DMS114 treated with DMSO at 0.1 percent for 48 hours (cell line): Measurements from ENCODE around the gene DAB2IP.

Experiments used
- DNase-seq: peaks from one replicate; lab custom pipeline; 2025; ENCODE audit not compliant: unreplicated experiment; lab: John Stamatoyannopoulos, UW

Gene DAB2IP

DNA sequence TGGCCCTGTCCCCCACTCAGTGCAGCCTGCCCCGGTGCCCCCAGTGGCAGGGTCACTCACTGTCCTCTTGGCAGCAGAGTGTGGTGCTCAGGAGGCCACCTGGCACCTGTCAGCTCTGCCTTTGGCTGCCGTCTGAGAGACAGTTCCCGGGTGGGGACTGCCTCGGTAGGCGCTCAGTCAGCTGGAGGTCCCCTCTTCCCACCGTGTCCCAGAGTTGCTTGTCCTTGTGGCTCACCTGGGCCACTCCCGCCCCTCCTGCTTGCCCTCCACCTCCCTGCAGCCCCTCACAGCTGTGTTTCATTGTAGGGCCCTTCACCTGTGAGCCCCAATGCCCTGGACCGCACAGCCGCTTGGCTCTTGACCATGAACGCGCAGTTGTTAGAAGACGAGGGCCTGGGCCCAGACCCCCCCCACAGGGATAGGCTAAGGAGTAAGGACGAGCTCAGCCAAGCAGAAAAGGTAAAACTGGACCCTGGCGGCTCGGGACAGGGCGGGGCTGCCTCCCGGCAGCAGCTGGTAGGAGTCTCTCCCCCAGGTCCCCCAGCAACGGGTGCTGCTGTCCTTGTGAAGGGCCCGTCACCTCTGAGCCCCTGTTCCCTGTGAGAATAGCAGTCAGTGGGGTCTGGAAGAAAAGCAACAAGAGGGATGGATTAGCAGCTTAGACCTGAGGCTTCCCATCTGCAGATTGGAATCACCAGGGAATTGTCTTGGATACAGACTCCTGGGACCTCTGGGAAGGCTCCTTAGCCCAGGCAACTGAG, 122.7 kb downstream of the DAB2IP start:
- no peak for DNase-seq

DNA sequence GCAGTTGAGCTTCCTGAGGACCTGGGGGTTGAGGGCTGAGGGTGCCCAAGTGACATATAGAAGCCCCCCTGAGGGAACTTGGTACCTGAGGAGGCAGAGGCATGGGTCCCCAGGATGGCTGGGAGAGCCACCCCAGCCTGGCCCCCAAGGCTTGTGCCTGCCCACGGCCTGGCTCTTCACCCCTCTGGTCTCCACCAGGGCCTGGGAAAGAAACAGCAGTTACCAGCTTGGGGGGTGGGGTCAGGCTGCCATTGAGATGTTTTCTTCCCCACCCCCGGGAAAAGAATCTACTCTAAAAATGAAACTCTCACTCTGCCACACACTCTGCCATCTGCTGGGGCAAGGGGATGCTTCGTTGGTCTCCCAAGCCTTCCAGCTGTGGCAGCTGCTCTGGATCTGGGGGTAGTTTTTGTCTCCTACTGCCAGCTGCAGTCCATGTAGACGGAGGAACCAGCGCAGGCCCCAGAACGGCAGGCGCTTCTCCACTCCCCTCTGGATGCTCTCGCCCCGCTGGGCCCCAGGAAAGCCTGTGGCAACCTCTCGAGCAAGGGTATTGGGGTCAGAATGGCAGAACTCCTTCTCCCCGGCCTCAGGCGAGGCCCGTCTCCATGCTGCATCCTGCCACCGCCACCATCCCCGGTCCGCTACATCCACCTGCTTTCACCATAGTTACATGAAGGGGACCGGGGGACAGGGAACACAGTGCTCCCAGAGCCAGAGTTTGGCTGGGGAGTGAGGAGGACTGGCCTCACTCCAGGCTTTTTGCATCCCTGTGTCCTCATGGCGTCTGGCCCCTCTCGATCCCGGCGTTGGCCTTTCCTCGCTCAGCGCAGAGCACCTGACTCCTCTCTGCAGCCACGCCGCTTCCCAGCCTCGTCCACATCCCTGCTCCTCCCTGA, 123.5 kb downstream of the DAB2IP start:
- no peak for DNase-seq

DNA sequence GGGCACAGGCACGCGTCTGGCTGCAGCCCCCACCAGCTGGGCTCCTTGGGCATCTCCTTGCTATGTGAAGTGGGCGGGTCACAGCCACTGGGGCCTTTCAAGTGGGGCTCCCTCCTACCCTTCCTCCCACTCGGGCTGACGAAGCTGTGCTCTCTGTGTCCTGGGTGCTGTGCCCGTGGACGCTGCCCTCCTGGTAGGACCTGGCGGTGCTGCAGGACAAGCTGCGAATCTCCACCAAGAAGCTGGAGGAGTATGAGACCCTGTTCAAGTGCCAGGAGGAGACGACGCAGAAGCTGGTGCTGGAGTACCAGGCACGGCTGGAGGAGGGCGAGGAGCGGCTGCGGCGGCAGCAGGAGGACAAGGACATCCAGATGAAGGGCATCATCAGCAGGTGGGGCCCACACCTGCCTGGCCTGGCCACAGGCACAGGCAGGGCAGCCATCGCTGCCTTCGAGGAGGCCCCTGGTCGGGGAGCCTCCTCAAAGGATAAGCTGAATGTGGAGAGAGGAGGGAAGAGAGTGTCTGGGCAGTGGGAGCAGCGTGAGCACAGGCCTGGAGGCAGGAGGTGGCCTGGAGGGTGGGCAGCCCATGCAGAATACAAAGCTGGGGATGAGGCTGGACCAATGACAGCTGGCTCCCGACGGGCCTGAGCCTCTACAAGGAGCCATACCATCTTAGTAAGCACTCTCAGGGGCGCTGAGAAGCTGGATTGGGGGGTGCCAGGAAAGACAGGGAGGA, 124.7 kb downstream of the DAB2IP start:
- no peak for DNase-seq

DNA sequence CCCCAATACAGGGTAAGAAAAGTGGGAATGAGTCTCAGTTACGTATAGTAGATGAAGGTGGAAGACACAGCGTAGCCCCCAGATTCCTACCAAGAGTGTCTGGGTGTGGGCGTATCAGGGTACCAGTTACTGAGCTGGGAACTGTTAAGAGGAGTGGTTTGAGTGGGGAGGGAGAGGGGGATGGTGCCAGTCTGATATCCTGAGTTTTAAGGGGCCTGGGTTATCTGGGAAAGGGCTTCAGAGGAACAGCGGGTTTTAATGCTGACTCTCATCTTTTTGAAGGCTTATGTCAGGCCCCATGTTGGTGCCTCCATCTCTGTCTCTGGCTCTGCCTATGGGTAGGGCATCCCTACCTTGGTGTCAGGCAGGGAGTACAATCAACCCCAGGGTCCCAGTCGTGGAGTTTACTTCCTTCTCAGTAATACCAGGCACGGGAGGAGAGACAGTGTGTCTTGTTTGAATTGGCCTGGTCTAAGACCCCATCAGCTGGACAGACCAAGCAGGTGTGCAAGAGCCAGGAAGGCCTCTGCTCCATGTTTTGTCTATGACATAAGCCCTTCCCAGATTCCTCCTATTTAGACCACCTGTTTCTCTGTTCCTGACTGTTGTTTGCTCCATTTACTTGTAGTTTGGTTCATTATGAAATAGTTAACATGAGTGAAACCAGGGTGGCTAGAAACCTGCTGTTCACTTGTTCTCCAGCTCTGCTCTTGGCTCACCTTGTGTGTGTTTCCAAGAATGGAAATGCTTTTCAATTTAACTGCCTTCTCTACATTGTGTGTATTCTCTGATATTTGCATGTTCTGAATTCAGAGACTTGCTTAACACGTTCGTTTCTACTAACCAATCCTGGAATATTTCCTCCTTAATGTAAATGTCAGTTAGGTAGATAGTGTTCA, 125.6 kb downstream of the DAB2IP start:
- DNase-seq: no peak

DNA sequence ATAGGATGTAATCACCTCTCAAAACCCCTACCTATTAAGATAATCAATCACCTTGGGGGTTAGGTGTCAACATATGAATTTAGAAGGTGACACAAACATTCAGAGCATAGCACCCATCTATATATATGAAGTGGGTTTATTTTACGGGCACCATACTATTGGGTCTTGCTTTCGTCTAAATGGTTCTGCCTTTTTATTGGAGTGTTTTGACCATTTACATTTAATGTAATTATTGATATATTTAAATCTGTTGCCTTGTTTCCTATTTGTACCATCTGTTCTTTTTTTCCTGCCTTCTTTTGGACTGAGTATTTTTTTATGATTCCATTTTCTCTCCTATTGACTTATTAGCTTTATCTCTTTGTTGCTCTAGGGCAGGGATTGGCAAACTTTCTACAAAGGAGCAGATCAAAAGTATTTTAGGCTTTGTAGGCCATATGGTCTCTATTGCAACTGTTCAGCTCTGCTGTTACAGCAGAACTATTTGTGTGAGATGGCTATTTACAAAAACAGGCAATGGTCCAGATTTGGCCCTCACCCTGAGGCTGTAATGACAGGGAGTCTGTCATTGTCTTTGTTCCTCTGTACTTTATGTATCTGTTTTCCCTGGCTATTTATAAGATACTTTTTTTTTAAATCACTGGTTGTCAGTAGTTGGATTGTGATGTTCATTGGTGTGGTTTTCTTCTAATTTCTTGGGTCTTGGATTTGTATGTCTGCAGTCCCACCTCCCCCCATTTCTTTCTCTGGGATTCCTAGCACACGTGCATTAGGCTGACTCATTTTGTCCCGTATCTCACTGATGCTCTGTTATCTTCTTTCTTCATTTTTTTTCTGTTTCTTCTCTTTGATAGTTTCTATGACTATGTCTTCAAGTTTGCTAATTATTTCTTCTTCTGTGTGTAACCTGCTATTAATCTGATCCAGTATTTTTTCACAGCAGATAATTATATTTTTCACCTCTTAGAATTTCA, 127.1 kb downstream of the DAB2IP start:
- no peak for DNase-seq

DNA sequence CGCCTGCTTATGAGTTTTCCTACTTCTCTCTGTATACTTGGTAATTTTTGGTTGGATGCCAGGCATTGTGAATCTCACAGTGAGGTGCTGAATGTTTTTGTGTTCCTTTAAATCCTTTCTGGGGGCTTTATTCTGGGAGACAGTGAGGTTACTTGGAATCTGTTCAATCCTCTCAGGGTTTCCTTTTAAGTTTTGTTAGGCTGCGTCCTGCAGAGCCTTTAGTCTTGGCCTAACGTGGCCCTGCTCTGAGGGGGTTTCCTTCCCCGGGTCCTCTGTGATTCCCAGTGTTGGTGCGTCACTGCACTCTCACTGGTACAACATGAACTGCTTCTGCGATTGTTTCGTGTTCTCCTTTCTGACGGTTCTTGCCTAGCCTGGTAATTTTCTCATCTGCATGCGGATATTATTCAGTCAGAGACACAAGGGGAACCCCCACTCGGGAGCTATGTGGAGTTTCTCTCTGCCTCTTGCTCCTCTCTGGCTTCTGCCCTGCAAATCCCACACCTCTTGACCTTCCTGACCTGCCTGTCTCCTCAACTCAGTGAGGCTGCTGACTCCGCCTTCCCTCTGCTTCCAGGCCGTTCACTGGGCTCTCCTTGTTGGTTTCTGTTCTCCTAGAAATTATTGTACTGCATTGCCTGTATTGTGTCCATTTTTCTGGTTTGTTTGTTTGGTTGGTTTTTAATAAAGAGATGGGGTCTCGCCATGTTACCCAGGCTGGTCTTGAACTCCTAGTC, 128.1 kb downstream of the DAB2IP start:
- DNase-seq: no peak

DNA sequence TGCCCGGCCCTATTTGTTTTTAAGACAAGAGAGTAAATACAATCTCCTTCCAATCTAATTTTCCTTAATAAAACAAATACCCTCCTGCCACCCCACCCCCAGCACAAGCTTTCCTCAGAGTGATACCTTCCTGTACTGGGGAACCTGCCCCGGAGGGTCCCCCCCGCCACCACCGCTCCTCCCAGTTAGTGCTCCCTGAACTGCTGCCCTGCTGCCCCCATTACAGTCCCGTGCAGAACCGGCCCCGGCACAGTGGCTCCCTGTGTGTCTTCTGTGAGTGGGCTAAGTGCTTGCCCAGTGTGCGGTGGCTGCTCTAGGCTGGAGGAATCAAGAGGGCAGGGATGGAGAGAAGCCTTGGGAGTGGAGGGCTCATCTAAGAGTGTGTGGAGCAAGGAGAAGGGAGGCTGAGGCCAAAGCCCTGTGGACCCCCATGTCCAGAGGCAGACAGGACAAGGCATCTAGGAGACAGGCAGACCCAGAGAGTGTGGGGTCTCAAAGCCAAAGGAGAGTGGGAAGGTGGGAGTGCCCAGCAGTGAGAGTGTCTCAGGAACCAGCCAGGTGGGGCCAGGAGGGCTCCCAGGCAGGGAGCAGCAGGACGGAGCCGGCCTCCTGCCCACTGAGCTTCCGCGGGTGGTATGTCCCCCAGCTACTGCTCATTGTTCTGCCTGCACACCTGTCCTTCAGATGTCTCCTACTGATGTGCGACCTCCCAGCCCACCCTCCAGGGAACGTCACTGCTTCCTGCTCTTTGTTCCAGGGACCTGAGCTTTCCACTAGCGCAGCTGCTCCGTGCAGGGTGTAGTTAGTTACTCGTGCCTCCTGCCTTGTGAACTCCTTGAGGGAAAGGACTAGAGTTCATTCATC, 129.0 kb downstream of the DAB2IP start:
- DNase-seq: no peak

DNA sequence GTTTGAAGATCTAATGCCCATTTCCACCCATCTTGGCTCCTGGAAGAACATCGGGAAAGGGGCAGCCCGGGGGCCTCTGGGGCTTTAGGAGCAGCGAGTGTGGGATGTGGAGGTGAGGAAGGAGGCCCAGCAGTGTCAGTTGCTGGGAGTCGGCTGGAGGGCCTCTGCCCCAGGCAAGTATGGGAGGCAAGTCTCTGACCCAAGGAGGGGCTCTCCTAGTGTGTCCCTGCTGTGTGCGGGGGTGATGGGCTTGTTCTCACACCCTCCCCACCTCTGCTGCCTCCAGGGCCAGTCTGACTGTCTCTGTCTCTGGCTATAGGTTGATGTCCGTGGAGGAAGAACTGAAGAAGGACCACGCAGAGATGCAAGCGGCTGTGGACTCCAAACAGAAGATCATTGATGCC, 129.7 kb downstream of the DAB2IP start:
- DNase-seq: no peak

DNA sequence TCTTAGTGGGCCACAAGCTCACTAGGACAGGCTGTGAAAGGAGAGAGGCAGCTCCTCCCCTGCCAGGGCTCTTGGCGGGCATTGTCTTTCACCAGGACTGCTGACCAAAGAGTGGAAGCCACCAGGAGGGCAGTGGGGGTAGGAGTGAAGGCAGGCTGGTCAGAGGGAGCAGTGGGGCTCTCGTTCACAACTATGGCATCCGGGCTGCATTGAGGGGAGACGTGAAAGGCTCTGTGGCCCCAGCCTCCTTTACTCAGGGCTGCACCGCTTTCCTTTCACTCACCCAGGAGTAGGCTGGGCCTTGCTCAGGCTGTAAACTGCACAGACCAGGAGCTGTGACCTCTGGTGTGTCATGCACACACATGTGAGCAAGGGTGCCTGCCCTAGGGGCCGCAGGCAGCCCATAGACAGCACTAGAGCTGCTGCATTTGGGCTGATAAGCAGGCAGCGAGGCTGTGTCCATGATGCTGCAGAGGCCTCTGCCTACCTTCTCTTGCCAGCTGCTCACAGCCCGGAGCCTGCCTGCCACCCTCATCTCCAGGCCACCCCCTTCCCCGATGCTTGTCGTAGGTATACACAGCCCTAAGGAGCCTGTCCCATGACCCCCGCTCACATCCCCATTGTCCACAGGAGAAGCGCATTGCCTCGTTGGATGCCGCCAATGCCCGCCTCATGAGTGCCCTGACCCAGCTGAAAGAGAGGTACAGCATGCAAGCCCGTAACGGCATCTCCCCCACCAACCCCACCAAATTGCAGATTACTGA, 130.4 kb downstream of the DAB2IP start:
- DNase-seq: no peak

DNA sequence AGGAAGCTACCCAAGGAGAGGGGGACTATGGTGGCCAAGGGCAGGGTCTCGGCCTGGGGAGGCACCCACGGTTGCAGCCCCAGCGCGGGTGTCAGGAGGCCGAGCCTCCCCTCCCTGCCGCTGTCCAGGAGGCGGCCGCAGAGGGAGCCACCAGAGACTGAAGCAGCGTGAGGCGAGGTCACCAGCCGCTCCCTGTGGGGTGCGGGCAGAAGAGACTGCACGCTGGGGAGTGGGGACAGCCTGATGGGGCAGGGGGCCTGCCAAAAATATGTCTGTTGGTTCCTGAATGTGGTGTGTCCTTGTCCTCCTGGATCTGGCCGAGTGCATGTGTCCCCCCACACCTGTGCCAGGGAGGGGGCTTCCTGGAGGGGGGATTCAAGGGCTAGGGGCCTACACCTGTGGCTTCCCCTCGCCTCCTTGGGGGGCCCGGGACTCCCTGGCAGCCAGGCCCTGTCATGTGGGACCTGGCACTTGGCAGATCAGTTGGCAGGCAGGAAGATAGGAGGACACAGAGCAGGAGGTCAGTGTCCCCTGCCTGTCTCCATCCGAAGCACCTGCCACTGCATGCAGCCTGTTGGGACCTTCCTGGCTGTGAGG, 131.2 kb downstream of the DAB2IP start:
- DNase-seq: no peak

DNA sequence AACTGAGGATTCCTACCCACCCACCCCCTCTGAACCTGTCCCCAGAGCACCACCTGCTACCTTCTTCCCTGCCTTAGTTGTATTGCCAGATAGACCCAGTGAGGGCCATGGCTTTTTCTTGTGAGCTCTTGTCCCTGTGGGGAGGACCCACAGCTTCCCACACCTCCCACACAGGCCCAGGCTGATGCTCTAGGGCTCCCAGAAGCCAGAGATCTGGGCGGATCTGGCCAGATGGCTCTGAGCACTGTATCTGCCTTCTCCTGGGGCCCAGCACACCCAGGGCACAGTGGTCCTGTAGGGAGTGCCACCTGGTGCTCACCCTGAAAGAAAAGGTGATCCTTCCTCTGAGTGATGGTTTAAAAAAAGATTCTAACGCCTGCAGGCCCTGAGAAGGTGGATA, 131.7 kb downstream of the DAB2IP start:
- DNase-seq: no peak

DNA sequence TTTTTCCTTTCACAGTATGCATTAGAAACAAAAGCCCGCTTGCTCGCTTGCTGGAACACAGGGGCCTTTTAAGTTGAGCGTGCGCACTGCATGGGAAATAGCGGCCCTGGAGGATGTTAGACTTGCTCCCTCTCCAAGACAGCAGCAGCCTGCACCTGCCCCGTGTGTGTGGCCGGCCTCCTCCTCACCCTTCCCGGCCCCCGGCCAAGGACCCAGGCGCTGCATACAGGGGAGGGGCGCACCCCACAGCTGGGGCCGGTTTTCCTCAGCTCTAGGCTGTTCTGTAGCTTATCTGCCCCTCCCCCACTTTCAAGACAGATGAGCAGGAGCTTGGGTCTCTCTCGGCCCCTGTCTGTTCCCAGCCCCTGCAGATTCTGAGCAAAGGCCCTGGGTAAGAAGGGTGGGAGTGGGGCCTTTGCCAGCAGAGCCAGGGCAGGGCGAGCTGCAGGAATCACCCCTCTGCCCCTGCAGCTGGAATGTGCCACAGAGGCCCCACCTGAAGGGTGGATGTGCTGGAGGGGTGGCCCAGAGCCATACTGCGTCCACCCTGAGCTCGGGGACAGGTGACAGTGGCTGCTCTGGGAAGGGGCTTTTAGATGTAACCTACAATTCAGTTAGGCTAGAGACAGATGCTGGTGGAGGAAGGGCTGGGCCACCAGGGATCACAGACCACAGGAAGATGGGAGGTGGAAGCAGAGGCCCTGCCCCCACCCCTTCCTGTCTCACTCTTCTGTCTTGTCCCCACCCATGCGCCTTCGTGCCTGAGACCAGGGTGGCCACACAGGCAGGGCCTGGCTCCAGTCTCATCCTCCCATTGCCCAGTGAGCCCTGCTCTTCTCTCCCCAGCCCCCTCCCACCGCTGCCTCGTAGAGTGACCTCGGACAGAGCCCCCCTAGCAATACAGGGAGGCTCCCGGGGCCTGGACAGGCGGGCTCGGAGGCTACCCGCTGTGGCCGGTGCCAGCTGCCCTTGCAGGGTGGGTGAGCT, 132.4 kb downstream of the DAB2IP start:
- no peak for DNase-seq

DNA sequence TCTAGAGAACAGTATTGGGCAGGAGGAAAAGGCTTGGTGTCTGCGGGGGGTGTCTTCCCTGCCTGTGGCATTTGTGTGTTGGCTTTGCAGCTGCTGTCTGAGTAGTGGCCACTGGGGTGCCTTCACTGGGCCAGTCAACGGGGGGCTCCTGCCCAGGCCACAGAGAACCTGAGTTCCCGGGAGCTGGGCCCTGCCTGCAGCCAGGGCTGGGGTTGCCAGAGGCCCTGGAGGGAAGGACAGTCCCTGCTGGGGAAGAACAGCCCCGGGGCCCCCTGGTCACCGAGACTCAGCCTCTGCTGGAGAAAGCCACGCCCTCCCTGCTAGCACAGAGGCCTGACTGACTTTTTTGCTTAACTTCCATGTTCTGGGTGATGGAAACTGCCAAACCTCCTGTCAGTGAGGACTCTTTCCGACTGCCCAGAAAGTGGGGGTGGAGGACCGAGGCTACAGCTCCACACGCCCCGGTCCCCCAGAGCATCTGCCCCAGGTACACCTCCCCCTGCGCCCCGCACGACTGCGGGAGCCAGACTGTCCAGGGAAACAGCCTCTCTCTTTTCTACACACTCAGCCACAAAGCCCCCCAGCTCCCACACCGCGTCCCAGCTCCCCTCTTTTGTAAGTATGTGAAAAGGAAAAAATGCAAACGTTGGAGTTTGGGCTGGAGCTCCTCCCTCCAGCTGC, 133.4 kb downstream of the DAB2IP start:
- DNase-seq: no peak

DNA sequence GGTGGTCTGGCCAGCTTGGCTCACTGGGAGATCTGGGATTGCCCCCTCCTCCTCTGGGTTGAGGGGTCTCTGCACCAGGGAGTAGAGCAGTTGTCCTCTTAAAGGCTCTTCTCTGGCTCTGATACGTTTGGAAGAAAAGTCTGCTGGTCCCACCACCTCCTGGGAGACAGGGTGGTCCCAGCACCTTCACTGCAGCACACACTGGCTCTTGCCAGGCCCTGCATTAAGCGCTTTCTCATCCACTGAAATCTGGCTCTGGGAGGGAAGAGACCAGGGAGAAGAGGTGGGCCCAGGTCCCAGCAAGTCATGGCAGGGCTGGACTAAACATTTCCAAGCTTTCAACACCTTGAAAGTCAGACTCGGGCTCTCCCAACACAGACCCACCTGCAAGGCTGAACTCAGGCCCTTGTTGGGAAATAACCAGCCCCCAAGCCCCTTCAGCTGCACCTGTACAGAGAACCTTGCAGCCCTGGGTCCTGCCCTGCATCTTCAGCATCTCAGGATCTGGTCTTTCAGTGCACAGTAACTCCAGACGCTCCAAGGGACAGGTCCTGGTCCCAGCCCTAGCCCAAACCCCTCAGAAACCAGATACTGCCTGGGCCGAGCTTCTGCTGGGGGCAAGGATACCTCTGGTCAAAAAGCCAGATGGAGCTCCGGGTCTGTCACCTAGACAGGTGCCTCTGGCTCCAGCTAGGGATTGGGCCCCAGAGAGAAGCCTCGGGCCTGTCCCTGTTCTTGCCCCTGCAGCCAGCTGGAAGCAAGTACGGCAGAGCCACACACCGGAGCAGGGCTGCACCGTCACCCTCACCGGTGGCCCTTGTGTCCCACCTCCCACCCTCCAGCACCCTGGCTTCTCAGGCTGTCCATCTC, 134.5 kb downstream of the DAB2IP start:
- DNase-seq: no peak
